K562 (cell line): Measurements from ENCODE around the gene CPHXL2. TPM values are rescaled to one million over a fixed set of nuclear protein-coding genes. Genes with fewer than 3 reads are reported as not detected.

Experiments used
- BDP1 ChIP-seq: IDR thresholded peaks from 3 replicates; pipeline ENCODE4 v1.6.1; 2011; ENCODE audit not compliant: insufficient read length, insufficient read depth
- IRF9 ChIP-seq: fragments of 450-650 bp; IDR thresholded peaks from 2 replicates; pipeline ENCODE4 v1.6.1; 2016; ENCODE audit warnings: missing biosample characterization, missing genetic modification characterization
- KDM5B ChIP-seq: fragments of 200-600 bp; sonication (generic); IDR thresholded peaks from 2 replicates; pipeline ENCODE4 v1.6.1; 2012; ENCODE audit warnings: low read depth, mild to moderate bottlenecking, moderate library complexity, low read length, control low read depth, inconsistent platforms; ENCODE audit not compliant: insufficient replicate concordance
- PHF20 ChIP-seq: fragments of 450-650 bp; IDR thresholded peaks from 2 replicates; pipeline ENCODE4 v1.6.1; 2018; ENCODE audit not compliant: partially characterized antibody
- PHTF2 ChIP-seq: fragments of 250-450 bp; sonication (Bioruptor Pico); IDR thresholded peaks from 2 replicates; pipeline ENCODE4 v1.5.0; 2021; ENCODE audit warnings: mild to moderate bottlenecking
- TAF9B ChIP-seq: fragments of 450-650 bp; IDR thresholded peaks from 2 replicates; pipeline ENCODE4 v1.6.1; 2018; ENCODE audit warnings: mild to moderate bottlenecking; ENCODE audit not compliant: partially characterized antibody
- TCF3 ChIP-seq: sonication (generic); formaldehyde crosslinking; IDR thresholded peaks from 2 replicates; pipeline ENCODE4 v1.4.0; 2020; ENCODE audit warnings: mild to moderate bottlenecking, missing genetic modification reagents
- TSHZ1 ChIP-seq: fragments of 250-450 bp; sonication (Bioruptor Pico); IDR thresholded peaks from 2 replicates; pipeline ENCODE4 v1.4.0; 2020; ENCODE audit warnings: mild to moderate bottlenecking, moderate library complexity
- USF1 ChIP-seq: sonication (generic); formaldehyde crosslinking; IDR thresholded peaks from 2 replicates; pipeline ENCODE4 v1.9.0; 2022; ENCODE audit warnings: mild to moderate bottlenecking, missing genetic modification reagents
- ZBTB40 ChIP-seq, 2 experiments: fragments of 450-650 bp in 1 of 2; sonication (generic) in 1 of 2; formaldehyde crosslinking in 1 of 2; IDR thresholded peaks; 2 replicates each; pipeline versions ENCODE4 v1.7.1 to v1.9.0; 2016 to 2022; ENCODE audit warnings: inconsistent platforms in 1 of 2, mild to moderate bottlenecking in 1 of 2, missing genetic modification reagents in 1 of 2
- polyA plus RNA-seq, 8 experiments: library from polyadenylated mRNA; depleted of rRNA in 4 of 8; stranded (reverse) in 5 of 8; unstranded in 3 of 8; fragments of >200 nt; fragmentation: Nextera tagmentation in 2 of 8; fragmentation: Illumina TruSeq in 1 of 8; extraction: Ambion mirVana in 2 of 8; extraction: Trizol in 1 of 8; gene quantifications; 2 replicates each; pipeline versions ENCODE4 v1.2.1 to v1.2.3, GENCODE V29; 2011 to 2014; ENCODE audit warnings: inconsistent platforms in 1 of 8, missing spikeins in 1 of 8
- total RNA-seq, 7 experiments: library from RNA; depleted of rRNA in 6 of 7; stranded (reverse); fragments of >200 nt in 6 of 7; fragmentation: Illumina TruSeq in 2 of 7; extraction: Trizol in 2 of 7; gene quantifications; 2 replicates each; pipeline versions ENCODE4 v1.2.1 to v1.2.3, GENCODE V29; 2011 to 2021; ENCODE audit warnings: low replicate concordance in 1 of 7

CPHXL2 gene
- total and polyA plus RNA-seq, 9 of the 15 experiments (the other 6 are each of a cell fraction or from before 2014, with no cell fraction given) = not detected

GRCh38 chr16:75647492-75648264 lies 29.1 kb downstream of the CPHXL2 start, which contains the start of the genes KARS1 and TERF2IP (continued):
- peak; percentile 95 for TF ChIP-seq ZBTB40 (IDR thresholded peaks at IDR 0.05)
- TF ChIP-seq ZBTB40 (CRISPR knock-in tag; IDR thresholded peaks at IDR 0.05) = no peak; the same call in 1 of the 2 replicates
- TF ChIP-seq KDM5B = peak; percentile 92
- TF ChIP-seq TCF3 (CRISPR knock-in tag) = no peak
- no peak for TF ChIP-seq PHTF2
- TF ChIP-seq BDP1 = no peak
- no peak for TF ChIP-seq TSHZ1
- peak; percentile 89 for TF ChIP-seq TAF9B
- TF ChIP-seq IRF9 (tag) = no peak
- TF ChIP-seq PHF20 = peak; percentile 92
- no peak for TF ChIP-seq USF1
